ENCODE data around the gene FBXL7. TPM values are rescaled to one million over a fixed set of nuclear protein-coding genes. Genes with fewer than 3 reads are reported as not detected.

The FBXL7 gene
- total and polyA plus RNA-seq, 2 experiments from 2014 or later, result 4.5 to 15.2 TPM

GRCh38 chr5:15560421-15560820 lies 60.4 kb downstream of the FBXL7 start:
- peaks cover 2% of the 10 kb centered on the region for H3K27me3 Mint-ChIP-seq (ENCODE audit: insufficient read depth, low read depth, poor library complexity)
- DNase-seq (ENCODE audit: low spot score) (no peak), ATAC-seq (no peak)
- H3K27ac Mint-ChIP-seq, result no peak overlapping the region
- H3K79me2 ChIP-seq (replicated peaks; ENCODE audit: insufficient read depth), result peaks cover 19% of the 10 kb centered on the region
- H3K9me2 ChIP-seq (ENCODE audit: insufficient read depth), result no peaks in the 10 kb centered on the region
- no peak overlapping the region for H3K4me3 ChIP-seq
- peaks cover 13% of the 10 kb centered on the region; the same call in 2 of the 3 replicates for H3K36me3 Mint-ChIP-seq (ENCODE audit: low read depth)
- peaks cover 26% of the 10 kb centered on the region for H3K4me1 Mint-ChIP-seq
- H4K20me1 ChIP-seq (replicated peaks; ENCODE audit: insufficient read depth), result no peaks in the 10 kb centered on the region
- H3K27ac ChIP-seq (ENCODE audit: low read depth), result no peak overlapping the region
- TF ChIP-seq ZNF462 (CRISPR knock-in tag; IDR thresholded peaks at IDR 0.05) (no peak), ETS1 (IDR thresholded peaks at IDR 0.05) (no peak), JUNB (IDR thresholded peaks at IDR 0.05; ENCODE audit: unreplicated experiment) (no peak), EZH2phosphoT487 (IDR thresholded peaks at IDR 0.05; ENCODE audit: unreplicated experiment) (no peak), CTCF (conservative IDR thresholded peaks at IDR 0.05; ENCODE audit: low read depth in 2 of 2) (no peak), STAT1 (IDR thresholded peaks at IDR 0.05; ENCODE audit: unreplicated experiment) (no peak), ZNF331 (CRISPR knock-in tag; IDR thresholded peaks at IDR 0.05; ENCODE audit: low read depth) (no peak), REST (IDR thresholded peaks at IDR 0.05; ENCODE audit: unreplicated experiment) (no peak), ZNF114 (CRISPR knock-in tag; IDR thresholded peaks at IDR 0.05) (no peak)
- 0 out of 2 replicates have a peak, but pooled peaks cover 4% of the 10 kb centered on the region for H3K36me3 ChIP-seq (ENCODE audit: insufficient read depth)
- H2AFZ ChIP-seq, result no peak overlapping the region
- no peaks in the 10 kb centered on the region for H3F3A ChIP-seq (replicated peaks; ENCODE audit: low read depth)
- peaks cover 11% of the 10 kb centered on the region for H3K4me1 ChIP-seq (ENCODE audit: insufficient read depth)
- H3K4me2 ChIP-seq, result no peak overlapping the region
- H3K9me3 Mint-ChIP-seq, result peaks cover 5% of the 10 kb centered on the region; the same call in 2 of the 3 replicates
- no peak overlapping the region for H3K4me3 Mint-ChIP-seq
- H3K27me3 ChIP-seq (ENCODE audit: insufficient read depth), result no peaks in the 10 kb centered on the region
